ENCODE results near the gene EXOC6. TPM values are rescaled to one million over a fixed set of nuclear protein-coding genes. Genes with fewer than 3 reads are reported as not detected.

EXOC6 gene
- total RNA-seq, 4 donors from 2014 or later: 5.9 to 16.6 (median 11.2) TPM

DNA sequence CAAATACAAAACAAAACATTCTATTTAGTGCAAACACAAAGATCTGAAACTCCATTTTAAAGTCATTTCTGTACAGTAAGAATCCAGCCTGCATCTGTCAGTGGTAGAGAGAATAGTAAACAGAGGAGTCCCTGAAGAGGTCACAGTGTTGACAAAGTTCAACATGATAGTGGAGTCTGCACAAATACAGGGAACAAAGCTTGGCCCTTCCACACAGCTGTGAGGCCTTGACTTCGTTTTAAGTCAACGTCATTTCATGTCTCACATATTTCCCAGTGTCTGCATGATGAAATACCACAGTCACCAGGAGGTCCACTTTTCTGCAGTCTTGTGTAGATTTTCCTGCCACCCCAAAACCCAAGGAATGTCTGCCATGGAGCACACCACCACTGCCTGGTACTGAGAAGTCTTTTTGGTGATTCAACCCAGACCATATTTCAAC, 258.3 kb downstream of the EXOC6 start:
- H3K27me3 ChIP-seq: no peaks in the 10 kb centered on the region
- peaks cover 0 to 13% (median 0%) of the 10 kb centered on the region in 4 donors for H3K9me3 ChIP-seq
- no peak overlapping the region for H3K27ac ChIP-seq
- 36 to 55% methylated on average over 2 of the region's 2 CpGs for WGBS, 2 donors
- no peaks in the 10 kb centered on the region for H3K4me1 ChIP-seq
- H3K4me3 ChIP-seq: no peak overlapping the region
- no peaks in the 10 kb centered on the region for H3K36me3 ChIP-seq
- TF ChIP-seq POLR2A (IDR thresholded peaks at IDR 0.05) (no peak), EP300 (IDR thresholded peaks at IDR 0.05) (no peak)
- TF ChIP-seq, protein P1, sequence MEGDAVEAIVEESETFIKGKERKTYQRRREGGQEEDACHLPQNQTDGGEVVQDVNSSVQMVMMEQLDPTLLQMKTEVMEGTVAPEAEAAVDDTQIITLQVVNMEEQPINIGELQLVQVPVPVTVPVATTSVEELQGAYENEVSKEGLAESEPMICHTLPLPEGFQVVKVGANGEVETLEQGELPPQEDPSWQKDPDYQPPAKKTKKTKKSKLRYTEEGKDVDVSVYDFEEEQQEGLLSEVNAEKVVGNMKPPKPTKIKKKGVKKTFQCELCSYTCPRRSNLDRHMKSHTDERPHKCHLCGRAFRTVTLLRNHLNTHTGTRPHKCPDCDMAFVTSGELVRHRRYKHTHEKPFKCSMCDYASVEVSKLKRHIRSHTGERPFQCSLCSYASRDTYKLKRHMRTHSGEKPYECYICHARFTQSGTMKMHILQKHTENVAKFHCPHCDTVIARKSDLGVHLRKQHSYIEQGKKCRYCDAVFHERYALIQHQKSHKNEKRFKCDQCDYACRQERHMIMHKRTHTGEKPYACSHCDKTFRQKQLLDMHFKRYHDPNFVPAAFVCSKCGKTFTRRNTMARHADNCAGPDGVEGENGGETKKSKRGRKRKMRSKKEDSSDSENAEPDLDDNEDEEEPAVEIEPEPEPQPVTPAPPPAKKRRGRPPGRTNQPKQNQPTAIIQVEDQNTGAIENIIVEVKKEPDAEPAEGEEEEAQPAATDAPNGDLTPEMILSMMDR (IDR thresholded peaks at IDR 0.05): no peak
- no peak for DNase-seq (ENCODE audit: low spot score in 2 of 2)

Small RNA genes lying within 50 kb of the gene (small RNA-seq; reads per million reads assigned to genes)
- not detected for gene AL392103.1

Other genes with a start within 250 kb of the EXOC6 start
- 10 to 100 TPM in 1 of 4 donors, 1 to 10 TPM in 3; 6.3 to 16.7 (median 7.5) TPM for gene HHEX, start 158.6 kb upstream of the EXOC6 start, total RNA-seq
- 1 to 10 TPM in 1 of 4 donors, under 1 TPM in 1, not detected in 2; 0.20 to 2.2 TPM for gene CYP26C1, start 212.3 kb downstream of the EXOC6 start, total RNA-seq
- gene CYP26A1, start 225.4 kb downstream of the EXOC6 start, total RNA-seq: not detected